Measurements from ENCODE around the gene SLX1A.
"Not testable (repeated sequence)": the region's sequence is repeated elsewhere in the genome, so short reads cannot be mapped to it uniquely, and the experiment has no call there.

The SLX1A gene

GRCh38 chr16:30193615-30194014 is at the start of gene SLX1A, which contains the start of gene BOLA2B:
SLX1A (plus strand) TSS chr16:30193875; CDS start chr16:30194085, 210 bp downstream.
BOLA2B (minus strand) TSS chr16:30193666; CDS start chr16:30193595, 71 bp downstream.
- not testable (repeated sequence) for H3K4me3 ChIP-seq (ENCODE audit: low read length); H3K27ac ChIP-seq (ENCODE audit: low read length); H3K9ac ChIP-seq (ENCODE audit: low read depth, low read length); H3K36me3 ChIP-seq (ENCODE audit: insufficient read depth, low read depth, low read length); H3K4me1 ChIP-seq (ENCODE audit: insufficient read depth, low read length); H3K9me3 ChIP-seq (ENCODE audit: insufficient read depth, low read depth, low read length); H3K27me3 ChIP-seq (ENCODE audit: insufficient read depth, low read length)

- Histone ChIP-seq H3K27ac (ENCODE audit: low read length) (no peak overlapping the region), H3K9me3 (ENCODE audit: insufficient read depth, low read depth, low read length) (0 out of 2 replicates have a peak, but pooled peaks cover 1% of the 10 kb centered on the region), H3K4me3 (ENCODE audit: low read length) (no peak overlapping the region), H3K4me1 (ENCODE audit: insufficient read depth, low read length) (no peaks in the 10 kb centered on the region), H3K27me3 (ENCODE audit: insufficient read depth, low read length) (no peaks in the 10 kb centered on the region), H3K36me3 (ENCODE audit: insufficient read depth, low read depth, low read length) (no peaks in the 10 kb centered on the region), H3K9ac (ENCODE audit: low read depth, low read length) (no peak overlapping the region)
These were observed 49.7 kb upstream of the SLX1A start for GRCh38 chr16:30144017-30144416.

- no peak overlapping the region for H3K4me3 ChIP-seq (ENCODE audit: low read length)
- no peaks in the 10 kb centered on the region for H3K4me1 ChIP-seq (ENCODE audit: insufficient read depth, low read length)
- H3K27ac ChIP-seq (ENCODE audit: low read length): no peak overlapping the region
- no peaks in the 10 kb centered on the region for H3K27me3 ChIP-seq (ENCODE audit: insufficient read depth, low read length)
- 0 out of 2 replicates have a peak, but pooled peaks cover 9% of the 10 kb centered on the region for H3K9me3 ChIP-seq (ENCODE audit: insufficient read depth, low read depth, low read length)
- H3K36me3 ChIP-seq (ENCODE audit: insufficient read depth, low read depth, low read length): no peaks in the 10 kb centered on the region
- no peak overlapping the region for H3K9ac ChIP-seq (ENCODE audit: low read depth, low read length)
These were observed 48.8 kb upstream of the SLX1A start for GRCh38 chr16:30144917-30145316.

GRCh38 chr16:30145657-30146056 is 48.0 kb upstream of the SLX1A start:
- Histone ChIP-seq H3K9ac (ENCODE audit: low read depth, low read length) (no peak overlapping the region), H3K4me3 (ENCODE audit: low read length) (no peak overlapping the region), H3K27me3 (ENCODE audit: insufficient read depth, low read length) (no peaks in the 10 kb centered on the region), H3K9me3 (ENCODE audit: insufficient read depth, low read depth, low read length) (0 out of 2 replicates have a peak, but pooled peaks cover 9% of the 10 kb centered on the region), H3K36me3 (ENCODE audit: insufficient read depth, low read depth, low read length) (no peaks in the 10 kb centered on the region), H3K27ac (ENCODE audit: low read length) (no peak overlapping the region), H3K4me1 (ENCODE audit: insufficient read depth, low read length) (no peaks in the 10 kb centered on the region)

- Histone ChIP-seq H3K27me3 (ENCODE audit: insufficient read depth, low read length) (no peaks in the 10 kb centered on the region), H3K4me3 (ENCODE audit: low read length) (no peak overlapping the region), H3K9me3 (ENCODE audit: insufficient read depth, low read depth, low read length) (0 out of 2 replicates have a peak, but pooled peaks cover 9% of the 10 kb centered on the region), H3K9ac (ENCODE audit: low read depth, low read length) (no peak overlapping the region), H3K4me1 (ENCODE audit: insufficient read depth, low read length) (no peaks in the 10 kb centered on the region), H3K27ac (ENCODE audit: low read length) (no peak overlapping the region), H3K36me3 (ENCODE audit: insufficient read depth, low read depth, low read length) (no peaks in the 10 kb centered on the region)
These were observed 45.7 kb upstream of the SLX1A start for GRCh38 chr16:30147843-30148510.

GRCh38 chr16:30149250-30149930 is 44.3 kb upstream of the SLX1A start:
- Histone ChIP-seq H3K36me3 (ENCODE audit: insufficient read depth, low read depth, low read length) (no peaks in the 10 kb centered on the region), H3K27me3 (ENCODE audit: insufficient read depth, low read length) (no peaks in the 10 kb centered on the region), H3K4me3 (ENCODE audit: low read length) (no peak overlapping the region), H3K9ac (ENCODE audit: low read depth, low read length) (no peak overlapping the region), H3K4me1 (ENCODE audit: insufficient read depth, low read length) (no peaks in the 10 kb centered on the region), H3K27ac (ENCODE audit: low read length) (no peak overlapping the region), H3K9me3 (ENCODE audit: insufficient read depth, low read depth, low read length) (0 out of 2 replicates have a peak, but pooled peaks cover 9% of the 10 kb centered on the region)

GRCh38 chr16:30151091-30151490 is 42.6 kb upstream of the SLX1A start:
- no peak overlapping the region for H3K4me3 ChIP-seq (ENCODE audit: low read length)
- H3K9me3 ChIP-seq (ENCODE audit: insufficient read depth, low read depth, low read length): 0 out of 2 replicates have a peak, but pooled peaks cover 9% of the 10 kb centered on the region
- H3K36me3 ChIP-seq (ENCODE audit: insufficient read depth, low read depth, low read length): no peaks in the 10 kb centered on the region
- H3K27ac ChIP-seq (ENCODE audit: low read length): no peak overlapping the region
- H3K9ac ChIP-seq (ENCODE audit: low read depth, low read length): no peak overlapping the region
- no peaks in the 10 kb centered on the region for H3K4me1 ChIP-seq (ENCODE audit: insufficient read depth, low read length)
- H3K27me3 ChIP-seq (ENCODE audit: insufficient read depth, low read length): no peaks in the 10 kb centered on the region

- no peaks in the 10 kb centered on the region for H3K36me3 ChIP-seq (ENCODE audit: insufficient read depth, low read depth, low read length)
- no peak overlapping the region for H3K27ac ChIP-seq (ENCODE audit: low read length)
- H3K4me3 ChIP-seq (ENCODE audit: low read length): no peak overlapping the region
- H3K9me3 ChIP-seq (ENCODE audit: insufficient read depth, low read depth, low read length): 0 out of 2 replicates have a peak, but pooled peaks cover 9% of the 10 kb centered on the region
- no peak overlapping the region for H3K9ac ChIP-seq (ENCODE audit: low read depth, low read length)
- no peaks in the 10 kb centered on the region for H3K4me1 ChIP-seq (ENCODE audit: insufficient read depth, low read length)
- no peaks in the 10 kb centered on the region for H3K27me3 ChIP-seq (ENCODE audit: insufficient read depth, low read length)
These were observed 41.2 kb upstream of the SLX1A start for GRCh38 chr16:30152517-30152916.

GRCh38 chr16:30155188-30155587 is 38.5 kb upstream of the SLX1A start:
- no peak overlapping the region for H3K27ac ChIP-seq (ENCODE audit: low read length)
- H3K4me1 ChIP-seq (ENCODE audit: insufficient read depth, low read length): no peaks in the 10 kb centered on the region
- no peaks in the 10 kb centered on the region for H3K36me3 ChIP-seq (ENCODE audit: insufficient read depth, low read depth, low read length)
- H3K9me3 ChIP-seq (ENCODE audit: insufficient read depth, low read depth, low read length): no peaks in the 10 kb centered on the region
- H3K27me3 ChIP-seq (ENCODE audit: insufficient read depth, low read length): no peaks in the 10 kb centered on the region
- H3K4me3 ChIP-seq (ENCODE audit: low read length): no peak overlapping the region
- H3K9ac ChIP-seq (ENCODE audit: low read depth, low read length): no peak overlapping the region

- Histone ChIP-seq H3K9me3 (ENCODE audit: insufficient read depth, low read depth, low read length) (no peaks in the 10 kb centered on the region), H3K27me3 (ENCODE audit: insufficient read depth, low read length) (no peaks in the 10 kb centered on the region), H3K4me1 (ENCODE audit: insufficient read depth, low read length) (no peaks in the 10 kb centered on the region), H3K36me3 (ENCODE audit: insufficient read depth, low read depth, low read length) (no peaks in the 10 kb centered on the region), H3K4me3 (ENCODE audit: low read length) (no peak overlapping the region), H3K9ac (ENCODE audit: low read depth, low read length) (no peak overlapping the region), H3K27ac (ENCODE audit: low read length) (no peak overlapping the region)
These were observed 36.5 kb upstream of the SLX1A start for GRCh38 chr16:30157214-30157613.

GRCh38 chr16:30163538-30163937 is 30.1 kb upstream of the SLX1A start:
- no peak overlapping the region for H3K4me3 ChIP-seq (ENCODE audit: low read length)
- no peaks in the 10 kb centered on the region for H3K9me3 ChIP-seq (ENCODE audit: insufficient read depth, low read depth, low read length)
- H3K9ac ChIP-seq (ENCODE audit: low read depth, low read length): no peak overlapping the region
- no peaks in the 10 kb centered on the region for H3K4me1 ChIP-seq (ENCODE audit: insufficient read depth, low read length)
- H3K27ac ChIP-seq (ENCODE audit: low read length): no peak overlapping the region
- H3K36me3 ChIP-seq (ENCODE audit: insufficient read depth, low read depth, low read length): no peaks in the 10 kb centered on the region
- H3K27me3 ChIP-seq (ENCODE audit: insufficient read depth, low read length): no peaks in the 10 kb centered on the region
